ENCODE data around the gene TMTC4. TPM values are rescaled to one million over a fixed set of nuclear protein-coding genes. Genes with fewer than 3 reads are reported as not detected.

Gene TMTC4
- polyA plus RNA-seq, 2 of the 4 experiments (the other 2 are of a cell fraction), result 15.6 to 17.5 TPM

- H3K27ac ChIP-seq, result no peak overlapping the region
Observed at GRCh38 chr13:100608489-100608888, 66.1 kb downstream of the TMTC4 start.

GRCh38 chr13:100604918-100605710 is 69.5 kb downstream of the TMTC4 start:
- Histone ChIP-seq H3K9me3 (no peaks in the 10 kb centered on the region), H3K4me2 (no peak overlapping the region), H3K4me1 (no peaks in the 10 kb centered on the region), H3K27ac (no peak overlapping the region), H3K4me3 (no peak overlapping the region)
- ATAC-seq (no peak), DNase-seq (ENCODE audit: low read depth in 1 of 2, low spot score in 1 of 2) (no peak), FAIRE-seq (no peak)
- POLR2A ChIA-PET, result no interaction called here
- CTCF ChIA-PET, result interaction anchor here (1.7 kb wide), 1 partner anchor 16 kb away, joined by 5 read pairs; the partner anchor contains the start of gene GGACT
- 86% methylated on average over 5 of the region's 5 CpGs for WGBS (ENCODE audit: missing lambda C conversion rate)
- no peak for TF ChIP-seq TP53 (CRISPR knock-in tag; IDR thresholded peaks at IDR 0.05)

More at GRCh38 chr13:100608489-100608888, 66.1 kb downstream of the TMTC4 start:
- Histone ChIP-seq H3K9me3 (no peaks in the 10 kb centered on the region), H3K4me1 (no peaks in the 10 kb centered on the region), H3K4me3 (no peak overlapping the region), H3K4me2 (no peak overlapping the region)
- WGBS (ENCODE audit: missing lambda C conversion rate), result 94% methylated on average over 3 of the region's 3 CpGs
- TF ChIP-seq, protein P1, sequence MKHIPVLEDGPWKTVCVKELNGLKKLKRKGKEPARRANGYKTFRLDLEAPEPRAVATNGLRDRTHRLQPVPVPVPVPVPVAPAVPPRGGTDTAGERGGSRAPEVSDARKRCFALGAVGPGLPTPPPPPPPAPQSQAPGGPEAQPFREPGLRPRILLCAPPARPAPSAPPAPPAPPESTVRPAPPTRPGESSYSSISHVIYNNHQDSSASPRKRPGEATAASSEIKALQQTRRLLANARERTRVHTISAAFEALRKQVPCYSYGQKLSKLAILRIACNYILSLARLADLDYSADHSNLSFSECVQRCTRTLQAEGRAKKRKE (CRISPR knock-in tag; IDR thresholded peaks at IDR 0.05; ENCODE audit: low read depth), result no peak
- TF ChIP-seq ZSCAN20 (CRISPR knock-in tag; IDR thresholded peaks at IDR 0.05) (no peak), ZC3H11A (IDR thresholded peaks at IDR 0.05) (no peak), HES2 (IDR thresholded peaks at IDR 0.05) (no peak), HDAC2 (IDR thresholded peaks at IDR 0.05) (no peak), BHLHE40 (IDR thresholded peaks at IDR 0.05; ENCODE audit: low read depth, low read length) (no peak), TP53 (CRISPR knock-in tag; IDR thresholded peaks at IDR 0.05) (no peak), HOXA7 (CRISPR knock-in tag; IDR thresholded peaks at IDR 0.05) (no peak)
- TF ChIP-seq, protein P2, sequence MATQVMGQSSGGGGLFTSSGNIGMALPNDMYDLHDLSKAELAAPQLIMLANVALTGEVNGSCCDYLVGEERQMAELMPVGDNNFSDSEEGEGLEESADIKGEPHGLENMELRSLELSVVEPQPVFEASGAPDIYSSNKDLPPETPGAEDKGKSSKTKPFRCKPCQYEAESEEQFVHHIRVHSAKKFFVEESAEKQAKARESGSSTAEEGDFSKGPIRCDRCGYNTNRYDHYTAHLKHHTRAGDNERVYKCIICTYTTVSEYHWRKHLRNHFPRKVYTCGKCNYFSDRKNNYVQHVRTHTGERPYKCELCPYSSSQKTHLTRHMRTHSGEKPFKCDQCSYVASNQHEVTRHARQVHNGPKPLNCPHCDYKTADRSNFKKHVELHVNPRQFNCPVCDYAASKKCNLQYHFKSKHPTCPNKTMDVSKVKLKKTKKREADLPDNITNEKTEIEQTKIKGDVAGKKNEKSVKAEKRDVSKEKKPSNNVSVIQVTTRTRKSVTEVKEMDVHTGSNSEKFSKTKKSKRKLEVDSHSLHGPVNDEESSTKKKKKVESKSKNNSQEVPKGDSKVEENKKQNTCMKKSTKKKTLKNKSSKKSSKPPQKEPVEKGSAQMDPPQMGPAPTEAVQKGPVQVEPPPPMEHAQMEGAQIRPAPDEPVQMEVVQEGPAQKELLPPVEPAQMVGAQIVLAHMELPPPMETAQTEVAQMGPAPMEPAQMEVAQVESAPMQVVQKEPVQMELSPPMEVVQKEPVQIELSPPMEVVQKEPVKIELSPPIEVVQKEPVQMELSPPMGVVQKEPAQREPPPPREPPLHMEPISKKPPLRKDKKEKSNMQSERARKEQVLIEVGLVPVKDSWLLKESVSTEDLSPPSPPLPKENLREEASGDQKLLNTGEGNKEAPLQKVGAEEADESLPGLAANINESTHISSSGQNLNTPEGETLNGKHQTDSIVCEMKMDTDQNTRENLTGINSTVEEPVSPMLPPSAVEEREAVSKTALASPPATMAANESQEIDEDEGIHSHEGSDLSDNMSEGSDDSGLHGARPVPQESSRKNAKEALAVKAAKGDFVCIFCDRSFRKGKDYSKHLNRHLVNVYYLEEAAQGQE (IDR thresholded peaks at IDR 0.05), result no peak
- TF ChIP-seq, protein P3, sequence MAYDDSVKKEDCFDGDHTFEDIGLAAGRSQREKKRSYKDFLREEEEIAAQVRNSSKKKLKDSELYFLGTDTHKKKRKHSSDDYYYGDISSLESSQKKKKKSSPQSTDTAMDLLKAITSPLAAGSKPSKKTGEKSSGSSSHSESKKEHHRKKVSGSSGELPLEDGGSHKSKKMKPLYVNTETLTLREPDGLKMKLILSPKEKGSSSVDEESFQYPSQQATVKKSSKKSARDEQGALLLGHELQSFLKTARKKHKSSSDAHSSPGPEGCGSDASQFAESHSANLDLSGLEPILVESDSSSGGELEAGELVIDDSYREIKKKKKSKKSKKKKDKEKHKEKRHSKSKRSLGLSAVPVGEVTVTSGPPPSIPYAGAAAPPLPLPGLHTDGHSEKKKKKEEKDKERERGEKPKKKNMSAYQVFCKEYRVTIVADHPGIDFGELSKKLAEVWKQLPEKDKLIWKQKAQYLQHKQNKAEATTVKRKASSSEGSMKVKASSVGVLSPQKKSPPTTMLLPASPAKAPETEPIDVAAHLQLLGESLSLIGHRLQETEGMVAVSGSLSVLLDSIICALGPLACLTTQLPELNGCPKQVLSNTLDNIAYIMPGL (CRISPR knock-in tag; IDR thresholded peaks at IDR 0.05; ENCODE audit: borderline replicate concordance), result no peak
- ATAC-seq, result no peak
- ChIA-PET POLR2A (no interaction called here), CTCF (no interaction called here)
- no peak for DNase-seq (ENCODE audit: low read depth in 1 of 2, low spot score in 1 of 2)
- no peak for FAIRE-seq

- H3K27ac ChIP-seq, result no peak overlapping the region
- no peak overlapping the region for H3K4me3 ChIP-seq
- TF ChIP-seq CHD4 (IDR thresholded peaks at IDR 0.05; ENCODE audit: borderline replicate concordance), result no peak
- TF ChIP-seq EHMT2 (IDR thresholded peaks at IDR 0.05; ENCODE audit: low read depth), result no peak
- TF ChIP-seq HOXB13 (CRISPR knock-in tag; IDR thresholded peaks at IDR 0.05; ENCODE audit: low read depth), result no peak
- TF ChIP-seq, protein P1 (CRISPR knock-in tag; IDR thresholded peaks at IDR 0.05; ENCODE audit: low read depth), result no peak
- no peak for TF ChIP-seq RFX5 (IDR thresholded peaks at IDR 0.05)
- TF ChIP-seq FOSL2 (IDR thresholded peaks at IDR 0.05), result no peak
- TF ChIP-seq FOSL2 (CRISPR knock-in tag; IDR thresholded peaks at IDR 0.05), result no peak
- no peak for TF ChIP-seq NPAS2 (CRISPR knock-in tag; IDR thresholded peaks at IDR 0.05; ENCODE audit: borderline replicate concordance)
- TF ChIP-seq ZFP36 (IDR thresholded peaks at IDR 0.05; ENCODE audit: borderline replicate concordance, partially characterized antibody), result no peak
- TF ChIP-seq, protein P4, sequence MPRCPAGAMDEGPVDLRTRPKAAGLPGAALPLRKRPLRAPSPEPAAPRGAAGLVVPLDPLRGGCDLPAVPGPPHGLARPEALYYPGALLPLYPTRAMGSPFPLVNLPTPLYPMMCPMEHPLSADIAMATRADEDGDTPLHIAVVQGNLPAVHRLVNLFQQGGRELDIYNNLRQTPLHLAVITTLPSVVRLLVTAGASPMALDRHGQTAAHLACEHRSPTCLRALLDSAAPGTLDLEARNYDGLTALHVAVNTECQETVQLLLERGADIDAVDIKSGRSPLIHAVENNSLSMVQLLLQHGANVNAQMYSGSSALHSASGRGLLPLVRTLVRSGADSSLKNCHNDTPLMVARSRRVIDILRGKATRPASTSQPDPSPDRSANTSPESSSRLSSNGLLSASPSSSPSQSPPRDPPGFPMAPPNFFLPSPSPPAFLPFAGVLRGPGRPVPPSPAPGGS (IDR thresholded peaks at IDR 0.05), result no peak
- no peak for TF ChIP-seq NR3C1 (IDR thresholded peaks at IDR 0.05)
- no peak for TF ChIP-seq ZSCAN20 (CRISPR knock-in tag; IDR thresholded peaks at IDR 0.05)
- no peak for TF ChIP-seq FOXS1 (CRISPR knock-in tag; IDR thresholded peaks at IDR 0.05)
- H3K4me2 ChIP-seq, result no peak overlapping the region
- no peaks in the 10 kb centered on the region for H3K4me1 ChIP-seq
- FAIRE-seq (no peak), ATAC-seq (no peak), DNase-seq (ENCODE audit: low read depth in 1 of 2, low spot score in 1 of 2) (no peak)
- 88% methylated on average over 8 of the region's 8 CpGs for WGBS (ENCODE audit: missing lambda C conversion rate)
- ChIA-PET POLR2A (no interaction called here), CTCF (no interaction called here)
- H3K9me3 ChIP-seq, result no peaks in the 10 kb centered on the region
Observed at GRCh38 chr13:100602493-100603111, 72.0 kb downstream of the TMTC4 start.
